ENCODE measurements around the gene IQCH. TPM values are rescaled to one million over a fixed set of nuclear protein-coding genes. Genes with fewer than 3 reads are reported as not detected.

Gene IQCH
- total RNA-seq, 1 experiment from 2014 or later: 4.5 TPM

GRCh38 chr15:67327737-67328136 is 73.2 kb downstream of the IQCH start:
- no peak for DNase-seq (ENCODE audit: low read depth in 1 of 2, low spot score in 2 of 2)
- H3K27me3 ChIP-seq (replicated peaks): 0 out of 2 replicates have a peak, but pooled peaks cover 4% of the 10 kb centered on the region
- no peaks in the 10 kb centered on the region for H3K36me3 ChIP-seq
- no peaks in the 10 kb centered on the region for H3K4me1 ChIP-seq (replicated peaks)
- no peak overlapping the region for H3K4me3 ChIP-seq
- H3K9me3 ChIP-seq (replicated peaks): peaks cover 3% of the 10 kb centered on the region; the same call in 1 of the 2 replicates
- no peak overlapping the region for H3K27ac ChIP-seq

- H3K9me3 ChIP-seq (replicated peaks): peaks cover 3% of the 10 kb centered on the region; the same call in 1 of the 2 replicates
- H3K36me3 ChIP-seq: no peaks in the 10 kb centered on the region
- H3K27me3 ChIP-seq (replicated peaks): 0 out of 2 replicates have a peak, but pooled peaks cover 4% of the 10 kb centered on the region
- H3K4me3 ChIP-seq: no peak overlapping the region
- no peak for DNase-seq (ENCODE audit: low read depth in 1 of 2, low spot score in 2 of 2)
- no peaks in the 10 kb centered on the region for H3K4me1 ChIP-seq (replicated peaks)
- H3K27ac ChIP-seq: no peak overlapping the region
Measured at GRCh38 chr15:67329984-67330733, 75.6 kb downstream of the IQCH start.

- H3K9me3 ChIP-seq (replicated peaks): peaks cover 3% of the 10 kb centered on the region; the same call in 1 of the 2 replicates
- 0 out of 2 replicates have a peak, but pooled peaks cover 4% of the 10 kb centered on the region for H3K27me3 ChIP-seq (replicated peaks)
- no peaks in the 10 kb centered on the region for H3K4me1 ChIP-seq (replicated peaks)
- no peak overlapping the region for H3K27ac ChIP-seq
- no peak for DNase-seq (ENCODE audit: low read depth in 1 of 2, low spot score in 2 of 2)
- H3K36me3 ChIP-seq: no peaks in the 10 kb centered on the region
- no peak overlapping the region for H3K4me3 ChIP-seq
Measured at GRCh38 chr15:67331676-67332075, 77.1 kb downstream of the IQCH start.

- no peaks in the 10 kb centered on the region for H3K27me3 ChIP-seq (replicated peaks)
- H3K4me3 ChIP-seq: no peak overlapping the region
- H3K36me3 ChIP-seq: no peaks in the 10 kb centered on the region
- no peak overlapping the region for H3K27ac ChIP-seq
- no peaks in the 10 kb centered on the region for H3K9me3 ChIP-seq (replicated peaks)
- H3K4me1 ChIP-seq (replicated peaks): no peaks in the 10 kb centered on the region
- DNase-seq (ENCODE audit: low read depth in 1 of 2, low spot score in 2 of 2): no peak
Measured at GRCh38 chr15:67335026-67335425, 80.4 kb downstream of the IQCH start.

GRCh38 chr15:67335534-67336222 is 81.1 kb downstream of the IQCH start:
- no peaks in the 10 kb centered on the region for H3K4me1 ChIP-seq (replicated peaks)
- H3K27ac ChIP-seq: no peak overlapping the region
- H3K36me3 ChIP-seq: no peaks in the 10 kb centered on the region
- DNase-seq (ENCODE audit: low read depth in 1 of 2, low spot score in 2 of 2): no peak
- no peak overlapping the region for H3K4me3 ChIP-seq
- no peaks in the 10 kb centered on the region for H3K27me3 ChIP-seq (replicated peaks)
- H3K9me3 ChIP-seq (replicated peaks): no peaks in the 10 kb centered on the region

GRCh38 chr15:67340630-67341029 is 86.0 kb downstream of the IQCH start:
- no peaks in the 10 kb centered on the region for H3K9me3 ChIP-seq (replicated peaks)
- no peak overlapping the region for H3K27ac ChIP-seq
- DNase-seq (ENCODE audit: low read depth in 1 of 2, low spot score in 2 of 2): no peak
- no peak overlapping the region for H3K4me3 ChIP-seq
- H3K27me3 ChIP-seq (replicated peaks): no peaks in the 10 kb centered on the region
- H3K4me1 ChIP-seq (replicated peaks): no peaks in the 10 kb centered on the region
- no peaks in the 10 kb centered on the region for H3K36me3 ChIP-seq

GRCh38 chr15:67341539-67341938 is 87.0 kb downstream of the IQCH start:
- no peaks in the 10 kb centered on the region for H3K4me1 ChIP-seq (replicated peaks)
- H3K9me3 ChIP-seq (replicated peaks): no peaks in the 10 kb centered on the region
- H3K27me3 ChIP-seq (replicated peaks): no peaks in the 10 kb centered on the region
- DNase-seq (ENCODE audit: low read depth in 1 of 2, low spot score in 2 of 2): no peak
- H3K4me3 ChIP-seq: no peak overlapping the region
- no peak overlapping the region for H3K27ac ChIP-seq
- no peaks in the 10 kb centered on the region for H3K36me3 ChIP-seq

- H3K27ac ChIP-seq: no peak overlapping the region
- H3K4me1 ChIP-seq (replicated peaks): no peaks in the 10 kb centered on the region
- no peak overlapping the region for H3K4me3 ChIP-seq
- no peaks in the 10 kb centered on the region for H3K9me3 ChIP-seq (replicated peaks)
- no peak for DNase-seq (ENCODE audit: low read depth in 1 of 2, low spot score in 2 of 2)
- no peaks in the 10 kb centered on the region for H3K36me3 ChIP-seq
- no peaks in the 10 kb centered on the region for H3K27me3 ChIP-seq (replicated peaks)
Measured at GRCh38 chr15:67343206-67343605, 88.6 kb downstream of the IQCH start.

- DNase-seq (ENCODE audit: low read depth in 1 of 2, low spot score in 2 of 2): no peak
- Histone ChIP-seq H3K36me3 (no peaks in the 10 kb centered on the region), H3K4me1 (replicated peaks) (no peaks in the 10 kb centered on the region), H3K9me3 (replicated peaks) (no peaks in the 10 kb centered on the region), H3K4me3 (no peak overlapping the region), H3K27me3 (replicated peaks) (no peaks in the 10 kb centered on the region), H3K27ac (no peak overlapping the region)
Measured at GRCh38 chr15:67349634-67350033, 95.0 kb downstream of the IQCH start.

GRCh38 chr15:67350042-67350441 is 95.5 kb downstream of the IQCH start:
- no peaks in the 10 kb centered on the region for H3K4me1 ChIP-seq (replicated peaks)
- no peak for DNase-seq (ENCODE audit: low read depth in 1 of 2, low spot score in 2 of 2)
- no peaks in the 10 kb centered on the region for H3K27me3 ChIP-seq (replicated peaks)
- no peak overlapping the region for H3K27ac ChIP-seq
- no peaks in the 10 kb centered on the region for H3K9me3 ChIP-seq (replicated peaks)
- no peaks in the 10 kb centered on the region for H3K36me3 ChIP-seq
- H3K4me3 ChIP-seq: no peak overlapping the region

- H3K27ac ChIP-seq: no peak overlapping the region
- no peaks in the 10 kb centered on the region for H3K4me1 ChIP-seq (replicated peaks)
- no peak overlapping the region for H3K4me3 ChIP-seq
- no peaks in the 10 kb centered on the region for H3K9me3 ChIP-seq (replicated peaks)
- H3K36me3 ChIP-seq: no peaks in the 10 kb centered on the region
- H3K27me3 ChIP-seq (replicated peaks): no peaks in the 10 kb centered on the region
- DNase-seq (ENCODE audit: low read depth in 1 of 2, low spot score in 2 of 2): no peak
Measured at GRCh38 chr15:67358391-67358790, 103.8 kb downstream of the IQCH start.

GRCh38 chr15:67358812-67359211 is 104.2 kb downstream of the IQCH start:
- H3K27me3 ChIP-seq (replicated peaks): no peaks in the 10 kb centered on the region
- no peaks in the 10 kb centered on the region for H3K4me1 ChIP-seq (replicated peaks)
- H3K27ac ChIP-seq: no peak overlapping the region
- H3K4me3 ChIP-seq: no peak overlapping the region
- H3K9me3 ChIP-seq (replicated peaks): no peaks in the 10 kb centered on the region
- H3K36me3 ChIP-seq: no peaks in the 10 kb centered on the region
- DNase-seq (ENCODE audit: low read depth in 1 of 2, low spot score in 2 of 2): no peak

GRCh38 chr15:67359431-67360079 is 105.0 kb downstream of the IQCH start:
- H3K4me3 ChIP-seq: no peak overlapping the region
- H3K9me3 ChIP-seq (replicated peaks): no peaks in the 10 kb centered on the region
- no peak for DNase-seq (ENCODE audit: low read depth in 1 of 2, low spot score in 2 of 2)
- H3K27me3 ChIP-seq (replicated peaks): no peaks in the 10 kb centered on the region
- H3K36me3 ChIP-seq: no peaks in the 10 kb centered on the region
- no peak overlapping the region for H3K27ac ChIP-seq
- H3K4me1 ChIP-seq (replicated peaks): no peaks in the 10 kb centered on the region

- Histone ChIP-seq H3K27ac (no peak overlapping the region), H3K9me3 (replicated peaks) (no peaks in the 10 kb centered on the region), H3K4me3 (no peak overlapping the region), H3K4me1 (replicated peaks) (no peaks in the 10 kb centered on the region), H3K27me3 (replicated peaks) (no peaks in the 10 kb centered on the region), H3K36me3 (no peaks in the 10 kb centered on the region)
- DNase-seq (ENCODE audit: low read depth in 1 of 2, low spot score in 2 of 2): no peak
Measured at GRCh38 chr15:67361100-67361499, 106.5 kb downstream of the IQCH start.
